GM19395 (cell line): ENCODE measurements around the gene COMMD6.

Source experiments
- ATAC-seq: cut with Tn5 transposase; IDR thresholded peaks from one replicate; pipeline ENCODE4 v1.9.1; 2021; ENCODE audit warnings: mild to moderate bottlenecking, moderate library complexity; ENCODE audit not compliant: unreplicated experiment

COMMD6 gene

GRCh38 chr13:75533861-75534260 is 3.8 kb downstream of the COMMD6 start:
- ATAC-seq = no peak

GRCh38 chr13:75530549-75530961 is 7.1 kb downstream of the COMMD6 start:
- no peak for ATAC-seq

GRCh38 chr13:75521956-75522355 is 15.7 kb downstream of the COMMD6 start:
- no peak for ATAC-seq

- no peak for ATAC-seq
These were observed 19.1 kb downstream of the COMMD6 start for GRCh38 chr13:75518439-75519088.

GRCh38 chr13:75514080-75514995 is 23.3 kb downstream of the COMMD6 start:
- ATAC-seq = no peak

- no peak for ATAC-seq
These were observed 24.4 kb downstream of the COMMD6 start for GRCh38 chr13:75513271-75513670.

GRCh38 chr13:75512253-75512652 is 25.4 kb downstream of the COMMD6 start:
- ATAC-seq = peak; percentile 94

GRCh38 chr13:75511051-75511625 is 26.5 kb downstream of the COMMD6 start:
- ATAC-seq = no peak

GRCh38 chr13:75508002-75508548 is 29.6 kb downstream of the COMMD6 start:
- ATAC-seq = no peak

GRCh38 chr13:75507027-75508001 is 30.3 kb downstream of the COMMD6 start:
- no peak for ATAC-seq

GRCh38 chr13:75506018-75506417 is 31.6 kb downstream of the COMMD6 start:
- no peak for ATAC-seq

GRCh38 chr13:75505327-75505726 is 32.3 kb downstream of the COMMD6 start:
- peak; percentile 9 for ATAC-seq

- no peak for ATAC-seq
These were observed 41.7 kb downstream of the COMMD6 start for GRCh38 chr13:75495938-75496337.

GRCh38 chr13:75494491-75494890 is 43.1 kb downstream of the COMMD6 start:
- no peak for ATAC-seq

- ATAC-seq = no peak
These were observed 44.5 kb downstream of the COMMD6 start for GRCh38 chr13:75493156-75493555.

- no peak for ATAC-seq
These were observed 45.3 kb downstream of the COMMD6 start for GRCh38 chr13:75492389-75492788.

GRCh38 chr13:75491376-75491775 is 46.3 kb downstream of the COMMD6 start:
- no peak for ATAC-seq

GRCh38 chr13:75489502-75490263 is 48.0 kb downstream of the COMMD6 start:
- ATAC-seq = peak; percentile 88
